Measurements from ENCODE around the gene PHOSPHO2.
"Not testable (repeated sequence)": the region's sequence is repeated elsewhere in the genome, so short reads cannot be mapped to it uniquely, and the experiment has no call there.

PHOSPHO2 gene

GRCh38 chr2:169684712-169685111 lies 9.6 kb upstream of the PHOSPHO2 start:
- not testable (repeated sequence) for DNase-seq

- not testable (repeated sequence) for DNase-seq
Measured at GRCh38 chr2:169686825-169687224, 7.4 kb upstream of the PHOSPHO2 start.

- not testable (repeated sequence) for DNase-seq
Measured at GRCh38 chr2:169687943-169688342, 6.3 kb upstream of the PHOSPHO2 start.

GRCh38 chr2:169690958-169691357 lies 3.3 kb upstream of the PHOSPHO2 start:
- no peak for DNase-seq

GRCh38 chr2:169692718-169693117 lies 1.6 kb upstream of the PHOSPHO2 start:
- DNase-seq: no peak

GRCh38 chr2:169693360-169693759 lies 909 bp upstream of the PHOSPHO2 start:
- peak in 1 of 2 experiments; percentile 39 for DNase-seq

GRCh38 chr2:169694894-169695260 lies 608 bp downstream of the PHOSPHO2 start:
- no peak for DNase-seq

GRCh38 chr2:169696381-169696780 lies 2.1 kb downstream of the PHOSPHO2 start:
- DNase-seq: no peak

- not testable (repeated sequence) for DNase-seq
Measured at GRCh38 chr2:169699173-169699572, 4.9 kb downstream of the PHOSPHO2 start.

GRCh38 chr2:169702996-169703395 lies 8.7 kb downstream of the PHOSPHO2 start:
- no peak for DNase-seq

- no peak for DNase-seq
Measured at GRCh38 chr2:169704160-169704708, 10.0 kb downstream of the PHOSPHO2 start.

- no peak for DNase-seq
Measured at GRCh38 chr2:169705927-169706326, 11.7 kb downstream of the PHOSPHO2 start.

GRCh38 chr2:169707626-169708025 lies 13.4 kb downstream of the PHOSPHO2 start:
- no peak for DNase-seq

GRCh38 chr2:169709331-169709730 lies 15.1 kb downstream of the PHOSPHO2 start:
- no peak for DNase-seq

GRCh38 chr2:169709981-169710380 lies 15.7 kb downstream of the PHOSPHO2 start:
- no peak for DNase-seq

GRCh38 chr2:169711751-169712509 lies 17.7 kb downstream of the PHOSPHO2 start:
- DNase-seq: no peak

- no peak for DNase-seq
Measured at GRCh38 chr2:169712791-169713227, 18.5 kb downstream of the PHOSPHO2 start.

- no peak for DNase-seq
Measured at GRCh38 chr2:169713331-169713730, 19.1 kb downstream of the PHOSPHO2 start.

GRCh38 chr2:169714699-169715098 lies 20.4 kb downstream of the PHOSPHO2 start:
- DNase-seq: no peak

- DNase-seq: no peak
Measured at GRCh38 chr2:169715379-169716237, 21.3 kb downstream of the PHOSPHO2 start.

- DNase-seq: peak; percentile 66 to 80
Measured at GRCh38 chr2:169716238-169716886, 22.1 kb downstream of the PHOSPHO2 start.

GRCh38 chr2:169716938-169717690 lies 22.8 kb downstream of the PHOSPHO2 start:
- no peak for DNase-seq
